HepG2 (cell line): ENCODE results near the gene RBBP8NL. TPM values are rescaled to one million over a fixed set of nuclear protein-coding genes. Genes with fewer than 3 reads are reported as not detected.
A peak's percentile ranks its signal among the peaks of the same experiment; 100 is the strongest.

Experiments
- BCL3 ChIP-seq: sonication (generic); formaldehyde crosslinking; IDR thresholded peaks from 2 replicates; pipeline ENCODE4 v1.5.1; 2020; ENCODE audit warnings: mild to moderate bottlenecking, missing genetic modification reagents, moderate library complexity
- CCAR2 ChIP-seq: fragments of 200-400 bp; formaldehyde crosslinking; optimal IDR thresholded peaks from 2 replicates; pipeline ENCODE3; 2018; ENCODE audit warnings: low read depth, mild to moderate bottlenecking, low read length, moderate library complexity
- CENPT ChIP-seq: sonication (generic); formaldehyde crosslinking; IDR thresholded peaks from 2 replicates; pipeline ENCODE4 v1.8.0; 2022; ENCODE audit warnings: low read depth, mild to moderate bottlenecking, moderate library complexity, missing genetic modification reagents
- ELF1 ChIP-seq: sonication (generic); formaldehyde crosslinking; IDR thresholded peaks from 2 replicates; pipeline ENCODE4 v1.4.0; 2020; ENCODE audit warnings: missing genetic modification reagents
- ELF4 ChIP-seq: sonication (generic); formaldehyde crosslinking; IDR thresholded peaks from 2 replicates; pipeline ENCODE4 v1.5.0; 2020; ENCODE audit warnings: missing genetic modification reagents, mild to moderate bottlenecking, moderate library complexity, borderline replicate concordance
- IRF2 ChIP-seq: IDR thresholded peaks from 2 replicates; pipeline ENCODE4 v1.6.1; 2018; ENCODE audit warnings: missing genetic modification reagents, missing compliant biosample characterization
- MLLT10 ChIP-seq: sonication (generic); formaldehyde crosslinking; IDR thresholded peaks from 2 replicates; pipeline ENCODE4 v1.4.0; 2020; ENCODE audit warnings: missing genetic modification reagents
- PAXIP1 ChIP-seq: sonication (generic); formaldehyde crosslinking; conservative IDR thresholded peaks from 2 replicates; pipeline ENCODE4 v1.4.0; 2020; ENCODE audit warnings: mild to moderate bottlenecking, missing genetic modification reagents, moderate library complexity
- REXO4 ChIP-seq: sonication (generic); formaldehyde crosslinking; IDR thresholded peaks from 2 replicates; pipeline ENCODE4 v1.8.0; 2022; ENCODE audit warnings: missing genetic modification reagents, mild to moderate bottlenecking, borderline replicate concordance
- SOX6 ChIP-seq, 2 experiments: fragments of 450-650 bp in 1 of 2; sonication (generic) in 1 of 2; formaldehyde crosslinking in 1 of 2; IDR thresholded peaks; 2 replicates each; pipeline versions ENCODE4 v1.4.0 to v1.6.1; 2017 to 2020; ENCODE audit warnings: antibody characterized with exemption in 1 of 2, mild to moderate bottlenecking in 1 of 2, missing genetic modification reagents in 1 of 2
- STAT6 ChIP-seq: sonication (generic); formaldehyde crosslinking; IDR thresholded peaks from 2 replicates; pipeline ENCODE4 v1.4.0; 2020; ENCODE audit warnings: missing genetic modification reagents, mild to moderate bottlenecking, borderline replicate concordance
- THAP11 ChIP-seq: IDR thresholded peaks from 2 replicates; pipeline ENCODE4 v1.6.1; 2016; ENCODE audit warnings: missing biosample characterization, missing genetic modification reagents
- WIZ ChIP-seq: sonication (generic); formaldehyde crosslinking; IDR thresholded peaks from 2 replicates; pipeline ENCODE4 v1.5.1; 2020; ENCODE audit warnings: mild to moderate bottlenecking, missing genetic modification reagents
- XBP1 ChIP-seq: sonication (generic); formaldehyde crosslinking; IDR thresholded peaks from 2 replicates; pipeline ENCODE4 v1.5.0; 2020; ENCODE audit warnings: missing genetic modification reagents
- ZGPAT ChIP-seq: IDR thresholded peaks from 2 replicates; pipeline ENCODE4 v1.6.1; 2016; ENCODE audit warnings: mild to moderate bottlenecking
- ZNF547 ChIP-seq: sonication (generic); formaldehyde crosslinking; IDR thresholded peaks from 2 replicates; pipeline ENCODE4 v1.5.1; 2020; ENCODE audit warnings: mild to moderate bottlenecking, missing genetic modification reagents
- ZNF567 ChIP-seq: sonication (generic); formaldehyde crosslinking; IDR thresholded peaks from 2 replicates; pipeline ENCODE4 v1.8.1; 2023; ENCODE audit warnings: mild to moderate bottlenecking, missing genetic modification reagents, borderline replicate concordance
- ZNF589 ChIP-seq: sonication (generic); formaldehyde crosslinking; conservative IDR thresholded peaks from 2 replicates; pipeline ENCODE4 v1.8.0; 2022; ENCODE audit warnings: mild to moderate bottlenecking, moderate library complexity, missing genetic modification reagents
- ZNF605 ChIP-seq: sonication (generic); formaldehyde crosslinking; IDR thresholded peaks from 2 replicates; pipeline ENCODE4 v1.8.0; 2022; ENCODE audit warnings: mild to moderate bottlenecking, missing genetic modification reagents
- ZNF678 ChIP-seq: sonication (generic); formaldehyde crosslinking; IDR thresholded peaks from 2 replicates; pipeline ENCODE4 v1.4.0; 2020; ENCODE audit warnings: mild to moderate bottlenecking, missing genetic modification reagents
- polyA plus RNA-seq, 8 experiments: library from polyadenylated mRNA; depleted of rRNA in 3 of 8; stranded (reverse) in 7 of 8; unstranded in 1 of 8; fragments of >200 nt; fragmentation: Illumina TruSeq in 4 of 8; extraction: Trizol in 4 of 8; gene quantifications; 2 replicates each; pipeline versions ENCODE4 v1.2.1 to v1.2.3, GENCODE V29; 2011 to 2016; ENCODE audit warnings: low read depth in 4 of 8, missing spikeins in 1 of 8, mixed read lengths in 1 of 8; ENCODE audit not compliant: insufficient read depth in 1 of 8
- total RNA-seq, 5 experiments: library from RNA; depleted of rRNA; stranded (reverse); fragments of >200 nt; fragmentation: Illumina TruSeq; extraction: Trizol; gene quantifications; 2 replicates each; pipeline ENCODE4 v1.2.3, GENCODE V29; 2016; ENCODE audit warnings: low read depth in 1 of 5

The RBBP8NL gene
- total and polyA plus RNA-seq, 2 of the 13 experiments (the other 11 are each of a cell fraction or from before 2014, with no cell fraction given) = 0.69 to 0.86 TPM

- TF ChIP-seq BCL3 (CRISPR knock-in tag) (peak; percentile 27; the same call in 1 of the 2 replicates), ZNF605 (no peak), ZNF547 (CRISPR knock-in tag) (peak; percentile 23), PAXIP1 (CRISPR knock-in tag) (peak; percentile 62), CCAR2 (no peak), MLLT10 (CRISPR knock-in tag) (no peak), ZNF678 (CRISPR knock-in tag) (no peak; the same call in 1 of the 2 replicates), ELF1 (peak; percentile 65), ZNF589 (CRISPR knock-in tag) (0 out of 2 replicates have a peak, but pooled peaks have one; percentile 26), ELF4 (CRISPR knock-in tag) (no peak), STAT6 (CRISPR knock-in tag) (0 out of 2 replicates have a peak, but pooled peaks have one; percentile 7), REXO4 (CRISPR knock-in tag) (no peak), THAP11 (0 out of 2 replicates have a peak, but pooled peaks have one; percentile 9), ZNF567 (no peak), WIZ (CRISPR knock-in tag) (no peak), XBP1 (no peak), CENPT (CRISPR knock-in tag) (0 out of 2 replicates have a peak, but pooled peaks have one; percentile 45), ZGPAT (CRISPR knock-in tag) (peak; percentile 22; the same call in 1 of the 2 replicates), IRF2 (CRISPR knock-in tag) (peak; percentile 54; the same call in 1 of the 2 replicates), SOX6 (IDR thresholded peaks at IDR 0.05) (no peak), SOX6 (CRISPR knock-in tag; IDR thresholded peaks at IDR 0.05) (0 out of 2 replicates have a peak, but pooled peaks have one; percentile 25)
Measured at GRCh38 chr20:62412194-62413024, 14.9 kb downstream of the RBBP8NL start (continued).
